Vagina (tissue), 2 donors: Measurements from ENCODE around the gene MPND. TPM values are rescaled to one million over a fixed set of nuclear protein-coding genes. Genes with fewer than 3 reads are reported as not detected.

Experiments used
- DNase-seq, 2 donors: peaks; one replicate each; pipeline ENCODE4 v3.0.0-alpha.2; 2017; ENCODE audit errors: extremely low spot score in 2 of 2
- H3K27ac ChIP-seq: fragments of 200-600 bp; sonication (generic); one replicate; pipeline ENCODE4 v1.5.1; 2019
- H3K27me3 ChIP-seq: fragments of 200-600 bp; sonication (generic); one replicate; pipeline ENCODE4 v1.5.1; 2019
- H3K36me3 ChIP-seq, 2 donors: fragments of 200-600 bp; sonication (generic); one replicate each; pipeline ENCODE4 v1.5.1; 2017 to 2019
- H3K4me1 ChIP-seq: fragments of 200-600 bp; sonication (generic); one replicate; pipeline ENCODE4 v1.5.1; 2019
- H3K4me3 ChIP-seq, 2 donors: fragments of 200-600 bp; sonication (generic); 1 replicate in 1 of 2; 2 replicates in 1 of 2; pipeline ENCODE4 v1.5.1; 2016 to 2019
- H3K9me3 ChIP-seq: fragments of 200-600 bp; sonication (generic); one replicate; pipeline ENCODE4 v1.5.1; 2019
- POLR2A ChIP-seq, 2 donors: fragments of 450-650 bp; IDR thresholded peaks; one replicate each; pipeline ENCODE4 v1.6.1; 2017; ENCODE audit warnings: antibody characterized with exemption in 2 of 2, mild to moderate bottlenecking in 2 of 2, moderate library complexity in 2 of 2
- POLR2AphosphoS5 ChIP-seq, 2 donors: sonication (generic); formaldehyde crosslinking; IDR thresholded peaks; one replicate each; pipeline ENCODE4 v1.9.0; 2017; ENCODE audit warnings: antibody characterized with exemption in 2 of 2, mild to moderate bottlenecking in 2 of 2, low read depth in 1 of 2; ENCODE audit not compliant: insufficient read depth in 1 of 2
- intact Hi-C: fragments of 100-400 bp; cut with DNase I; formaldehyde crosslinking; loops from one replicate; pipeline ENCODE4 v1.15.1; 2023
- total RNA-seq: library from RNA; depleted of rRNA; stranded (reverse); fragments of >200 nt; gene quantifications from one replicate; pipeline ENCODE4 v1.2.3, GENCODE V29; 2016
- TF ChIP-seq, protein P1 (sequence below), 3 experiments: fragments of 450-650 bp in 2 of 3; fragments of 200-600 bp in 1 of 3; sonication (generic) in 1 of 3; IDR thresholded peaks; one replicate each; pipeline ENCODE4 v1.5.1; 2017 to 2019; ENCODE audit warnings: antibody characterized with exemption in 3 of 3, mild to moderate bottlenecking in 2 of 3, moderate library complexity in 2 of 3

MPND gene
- total RNA-seq, 1 donor from 2014 or later = 10.1 TPM

DNA sequence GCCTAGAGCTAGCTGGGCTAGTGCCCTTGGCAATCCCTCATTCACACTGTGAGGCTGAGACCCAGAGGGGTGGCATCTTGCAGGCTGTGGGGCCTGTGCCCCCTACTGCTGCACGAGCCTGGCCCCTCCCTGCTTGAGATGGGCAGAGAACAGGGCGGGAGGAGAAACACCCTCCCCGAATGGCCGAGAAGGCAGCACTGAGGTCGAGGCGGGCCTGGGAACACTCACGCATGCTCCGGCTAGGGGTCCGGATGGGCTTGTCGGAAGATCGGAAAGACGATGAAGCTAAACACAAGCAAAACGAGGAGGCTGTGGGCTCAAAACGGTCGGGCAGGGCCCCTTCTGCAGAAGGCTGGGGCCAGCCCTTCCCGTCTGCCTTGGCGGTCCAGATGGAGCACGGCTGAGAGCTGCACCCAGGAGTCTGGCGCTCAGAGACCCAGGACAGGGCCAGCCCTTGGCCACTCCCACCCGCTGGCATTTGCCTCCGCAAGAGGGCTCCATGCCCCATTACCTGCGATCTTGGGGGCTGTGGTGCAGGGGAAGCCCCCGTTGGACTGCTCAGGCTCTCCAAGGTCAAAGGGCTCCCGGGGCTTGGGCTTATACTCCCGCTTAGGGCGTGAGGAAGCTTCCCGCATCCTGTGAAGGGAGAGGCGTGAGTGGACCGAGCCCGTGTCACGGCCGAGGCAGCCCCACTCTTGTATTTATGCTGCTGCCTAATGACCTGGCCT, 18.9 kb downstream of the MPND start:
- Histone ChIP-seq H3K4me3 (no peak overlapping the region), H3K27me3 (no peaks in the 10 kb centered on the region), H3K9me3 (no peaks in the 10 kb centered on the region), H3K27ac (no peak overlapping the region), H3K4me1 (peaks cover 4% of the 10 kb centered on the region), H3K36me3 (peaks cover 0 to 62% of the 10 kb centered on the region in 2 donors)
- no peak for DNase-seq
- TF ChIP-seq, protein P1, sequence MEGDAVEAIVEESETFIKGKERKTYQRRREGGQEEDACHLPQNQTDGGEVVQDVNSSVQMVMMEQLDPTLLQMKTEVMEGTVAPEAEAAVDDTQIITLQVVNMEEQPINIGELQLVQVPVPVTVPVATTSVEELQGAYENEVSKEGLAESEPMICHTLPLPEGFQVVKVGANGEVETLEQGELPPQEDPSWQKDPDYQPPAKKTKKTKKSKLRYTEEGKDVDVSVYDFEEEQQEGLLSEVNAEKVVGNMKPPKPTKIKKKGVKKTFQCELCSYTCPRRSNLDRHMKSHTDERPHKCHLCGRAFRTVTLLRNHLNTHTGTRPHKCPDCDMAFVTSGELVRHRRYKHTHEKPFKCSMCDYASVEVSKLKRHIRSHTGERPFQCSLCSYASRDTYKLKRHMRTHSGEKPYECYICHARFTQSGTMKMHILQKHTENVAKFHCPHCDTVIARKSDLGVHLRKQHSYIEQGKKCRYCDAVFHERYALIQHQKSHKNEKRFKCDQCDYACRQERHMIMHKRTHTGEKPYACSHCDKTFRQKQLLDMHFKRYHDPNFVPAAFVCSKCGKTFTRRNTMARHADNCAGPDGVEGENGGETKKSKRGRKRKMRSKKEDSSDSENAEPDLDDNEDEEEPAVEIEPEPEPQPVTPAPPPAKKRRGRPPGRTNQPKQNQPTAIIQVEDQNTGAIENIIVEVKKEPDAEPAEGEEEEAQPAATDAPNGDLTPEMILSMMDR (IDR thresholded peaks at IDR 0.05) = no peak
- TF ChIP-seq POLR2A (IDR thresholded peaks at IDR 0.05) = no peak
- no peak for TF ChIP-seq POLR2AphosphoS5 (IDR thresholded peaks at IDR 0.05; ENCODE audit: insufficient read depth in 1 of 2, low read depth in 1 of 2)
- intact Hi-C loops = no loop called here

DNA sequence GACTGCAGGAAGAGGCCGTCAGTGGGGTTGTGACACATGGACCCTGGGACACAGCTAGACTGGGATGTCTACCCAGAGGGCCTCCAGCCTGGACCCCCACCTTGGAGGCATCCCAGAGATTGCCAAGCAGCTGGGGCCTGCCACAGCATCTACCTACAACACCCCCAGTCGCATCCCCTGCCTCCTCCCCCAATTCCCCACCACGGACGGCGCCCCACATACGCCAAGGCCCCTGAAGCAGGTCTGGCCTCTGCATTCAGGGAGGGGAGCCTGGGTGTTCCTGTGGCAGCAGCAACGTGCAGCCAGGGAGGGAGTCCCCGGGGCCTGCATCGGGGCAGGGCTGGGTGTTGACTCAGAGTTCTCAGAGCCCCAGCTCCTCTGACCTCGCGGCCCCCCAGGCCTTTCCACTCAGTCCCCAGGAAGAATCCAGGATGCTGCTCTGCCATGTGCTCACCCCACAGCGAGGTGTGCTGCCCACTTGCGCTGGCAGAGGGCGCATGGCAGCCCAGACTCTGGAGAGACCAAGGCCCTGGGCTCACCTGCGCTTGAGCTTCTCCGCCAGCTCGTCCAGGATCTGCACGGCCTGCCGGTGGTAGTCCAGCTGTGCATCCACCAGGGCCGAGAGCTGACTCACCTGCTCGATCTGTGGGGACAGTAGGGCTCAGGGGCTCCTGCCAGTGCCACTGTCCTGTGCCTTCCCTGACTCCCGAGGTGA, 19.6 kb downstream of the MPND start:
- TF ChIP-seq, protein P1 (IDR thresholded peaks at IDR 0.05) = no peak
- TF ChIP-seq POLR2A (IDR thresholded peaks at IDR 0.05) (no peak), POLR2AphosphoS5 (IDR thresholded peaks at IDR 0.05; ENCODE audit: insufficient read depth in 1 of 2, low read depth in 1 of 2) (no peak)
- Histone ChIP-seq H3K4me3 (no peak overlapping the region), H3K9me3 (no peaks in the 10 kb centered on the region), H3K27ac (no peak overlapping the region), H3K27me3 (no peaks in the 10 kb centered on the region), H3K36me3 (peaks cover 0 to 61% of the 10 kb centered on the region in 2 donors), H3K4me1 (peaks cover 11% of the 10 kb centered on the region)
- intact Hi-C loops = no loop called here
- no peak for DNase-seq

DNA sequence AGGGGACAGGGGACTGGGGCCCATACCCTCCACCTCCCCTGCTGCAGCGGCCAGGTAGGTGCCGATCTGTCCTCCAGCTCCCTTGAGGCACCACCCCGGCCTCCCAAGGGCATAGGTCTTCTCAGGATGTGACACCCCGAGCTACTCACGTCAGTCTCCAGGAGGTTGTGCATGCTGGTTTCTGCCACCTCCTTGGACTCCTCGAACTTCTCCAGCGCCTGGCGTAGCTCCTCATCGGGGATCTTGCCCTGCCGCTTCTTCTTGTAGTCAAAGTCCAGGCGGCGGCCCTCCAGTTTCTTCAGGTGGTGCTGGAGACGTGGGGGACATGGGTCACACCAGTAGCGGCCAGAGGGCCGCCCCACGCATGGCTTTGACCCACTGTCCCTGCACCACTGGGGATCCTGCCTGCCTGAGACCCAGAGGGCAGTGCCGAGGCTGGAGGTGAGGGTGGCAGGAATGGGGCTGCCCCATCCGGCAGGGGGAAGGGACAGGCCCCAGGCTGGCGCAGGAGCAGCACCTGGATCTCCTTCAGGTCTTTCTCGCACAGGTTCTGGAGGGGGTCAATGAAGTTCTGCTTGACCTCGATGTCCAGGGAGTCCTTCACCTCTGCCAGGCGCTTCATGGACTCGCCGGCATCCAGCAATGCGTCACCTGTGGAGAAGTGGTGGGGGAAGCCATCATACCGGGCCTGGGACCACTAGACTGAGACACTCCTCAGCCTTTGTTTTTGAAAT, 20.4 kb downstream of the MPND start:
- Histone ChIP-seq H3K36me3 (peaks cover 0 to 61% of the 10 kb centered on the region in 2 donors), H3K4me1 (peaks cover 18% of the 10 kb centered on the region), H3K27ac (no peak overlapping the region), H3K9me3 (no peaks in the 10 kb centered on the region), H3K27me3 (no peaks in the 10 kb centered on the region), H3K4me3 (no peak overlapping the region)
- TF ChIP-seq POLR2A (IDR thresholded peaks at IDR 0.05) (no peak), POLR2AphosphoS5 (IDR thresholded peaks at IDR 0.05; ENCODE audit: insufficient read depth in 1 of 2, low read depth in 1 of 2) (no peak)
- TF ChIP-seq, protein P1 (IDR thresholded peaks at IDR 0.05) = no peak
- intact Hi-C loops = no loop called here
- DNase-seq = no peak

DNA sequence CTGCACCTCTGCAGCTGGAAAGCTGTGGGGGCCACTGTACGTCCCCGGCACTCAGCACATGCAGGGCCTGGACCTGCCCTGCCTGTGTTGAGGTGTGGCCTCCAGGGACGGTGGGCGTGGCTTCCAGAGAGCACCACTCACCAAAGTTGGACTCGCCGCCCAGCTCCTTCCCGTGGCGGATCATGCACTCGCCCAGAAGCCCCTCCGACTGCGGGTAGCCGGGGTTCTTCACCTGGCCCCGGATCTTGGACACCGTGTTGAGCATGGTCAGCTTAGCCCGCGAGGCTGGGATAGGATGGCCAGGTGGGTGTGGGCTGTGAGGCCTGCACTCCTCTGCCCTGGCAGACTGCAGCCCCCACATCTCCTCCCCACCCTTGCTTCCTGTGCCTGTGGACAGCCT, 22.0 kb downstream of the MPND start:
- no peaks in the 10 kb centered on the region for H3K27me3 ChIP-seq
- no peak overlapping the region for H3K27ac ChIP-seq
- intact Hi-C loops = no loop called here
- peaks cover 0 to 54% of the 10 kb centered on the region in 2 donors for H3K36me3 ChIP-seq
- DNase-seq = no peak
- H3K4me1 ChIP-seq = peaks cover 35% of the 10 kb centered on the region
- no peak overlapping the region for H3K4me3 ChIP-seq
- H3K9me3 ChIP-seq = no peaks in the 10 kb centered on the region
- TF ChIP-seq, protein P1 (IDR thresholded peaks at IDR 0.05) = no peak
- TF ChIP-seq POLR2AphosphoS5 (IDR thresholded peaks at IDR 0.05; ENCODE audit: insufficient read depth in 1 of 2, low read depth in 1 of 2) (no peak), POLR2A (IDR thresholded peaks at IDR 0.05) (no peak)
